Right kidney (tissue), 1 donor: ENCODE measurements around the gene GRHPR.
"Not testable (repeated sequence)": the region's sequence is repeated elsewhere in the genome, so short reads cannot be mapped to it uniquely, and the experiment has no call there.

Source experiments
- DNase-seq: peaks from one replicate; pipeline ENCODE4 v3.0.0-alpha.2; 2016

The GRHPR gene

GRCh38 chr9:37477443-37477842, 54.9 kb downstream of the GRHPR start:
- DNase-seq: not testable (repeated sequence)

- not testable (repeated sequence) for DNase-seq
Observed at GRCh38 chr9:37477987-37478619, 55.6 kb downstream of the GRHPR start.

GRCh38 chr9:37480759-37481158, 58.3 kb downstream of the GRHPR start:
- no peak for DNase-seq

- peak; percentile 91 for DNase-seq
Observed at GRCh38 chr9:37485389-37486255, 63.1 kb downstream of the GRHPR start, which contains the start of gene POLR1E. Gene POLR1E, plus strand, starts transcription at chr9:37485948. Its CDS starts 100 bp downstream, at chr9:37486048.

GRCh38 chr9:37486256-37486615, 63.7 kb downstream of the GRHPR start:
- DNase-seq: no peak
